HG02798 (cell line): ENCODE data around the gene BPIFB3.
"Not testable (repeated sequence)": the region's sequence is repeated elsewhere in the genome, so short reads cannot be mapped to it uniquely, and the experiment has no call there.

Source experiments
- ATAC-seq: cut with Tn5 transposase; IDR thresholded peaks from one replicate; pipeline ENCODE4 v1.9.1; 2021; ENCODE audit warnings: mild to moderate bottlenecking; ENCODE audit not compliant: unreplicated experiment, poor library complexity

The BPIFB3 gene

GRCh38 chr20:33026779-33027759 is 26.6 kb upstream of the BPIFB3 start:
- ATAC-seq, result no peak

GRCh38 chr20:33027769-33028751 is 25.6 kb upstream of the BPIFB3 start:
- ATAC-seq, result no peak

- ATAC-seq, result no peak
Measured at GRCh38 chr20:33028875-33029274, 24.8 kb upstream of the BPIFB3 start.

- no peak for ATAC-seq
Measured at GRCh38 chr20:33030076-33030475, 23.6 kb upstream of the BPIFB3 start.

DNA sequence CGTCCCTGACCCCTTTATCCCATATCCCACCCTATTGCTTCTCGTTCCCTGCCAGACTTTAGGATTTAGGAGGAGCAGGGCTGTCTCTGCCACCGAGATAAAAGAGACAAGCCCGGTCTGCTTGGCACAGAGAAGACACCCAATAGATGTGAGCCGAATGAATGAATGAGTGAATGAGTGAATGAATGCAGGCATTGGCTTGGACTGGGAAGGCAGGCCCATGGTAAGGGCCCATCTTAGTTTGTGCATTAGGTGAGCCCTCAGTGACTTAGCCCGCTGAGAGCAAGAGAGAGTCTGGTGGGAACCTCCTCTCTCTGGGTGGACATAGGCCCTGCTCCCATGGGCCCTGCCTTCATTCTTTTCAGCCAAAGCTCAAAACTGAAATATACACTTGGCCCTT is 23.1 kb upstream of the BPIFB3 start:
- no peak for ATAC-seq

DNA sequence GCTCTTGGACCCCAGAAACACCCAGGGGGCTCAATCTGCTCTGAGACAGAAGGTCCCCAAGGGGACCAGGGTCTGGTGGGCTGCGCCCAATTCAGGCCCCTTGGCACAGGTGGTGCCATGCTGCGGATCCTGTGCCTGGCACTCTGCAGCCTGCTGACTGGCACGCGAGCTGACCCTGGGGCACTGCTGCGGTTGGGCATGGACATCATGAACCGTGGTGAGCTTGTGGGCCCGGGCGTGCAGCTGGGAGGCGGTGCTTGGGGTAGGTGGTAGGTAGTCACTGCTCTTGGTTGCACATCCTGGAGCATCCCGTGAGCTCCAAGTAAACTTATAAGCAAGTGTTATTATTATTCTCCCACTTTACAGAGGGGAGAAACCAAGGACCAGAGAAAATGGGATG is 22.2 kb upstream of the BPIFB3 start, which contains the start of gene BPIFB6:
BPIFB6 (plus strand) TSS at position 118 of the 400 bp plus-strand sequence; CDS start at position 118, 0 bp downstream.
- ATAC-seq, result no peak

DNA sequence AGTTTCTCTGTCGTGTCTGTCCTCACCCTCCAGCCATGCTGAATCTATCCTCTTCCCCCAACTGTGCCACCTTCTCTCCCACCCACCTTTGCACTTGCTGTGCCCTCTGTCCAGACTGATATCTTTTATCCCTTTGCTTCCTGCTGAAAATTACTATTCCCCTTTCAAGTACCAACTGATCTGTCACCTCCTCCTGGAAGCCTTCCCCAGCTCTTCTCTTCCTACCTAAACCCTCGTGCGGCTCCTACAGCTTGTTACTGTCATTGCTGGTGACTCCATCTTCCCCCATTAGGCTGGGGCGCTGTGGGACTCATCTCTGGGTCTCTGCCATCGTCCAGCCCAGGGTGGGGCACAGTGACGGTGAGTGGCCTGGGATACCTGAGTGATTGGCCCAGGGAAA is 21.1 kb upstream of the BPIFB3 start:
- no peak for ATAC-seq

DNA sequence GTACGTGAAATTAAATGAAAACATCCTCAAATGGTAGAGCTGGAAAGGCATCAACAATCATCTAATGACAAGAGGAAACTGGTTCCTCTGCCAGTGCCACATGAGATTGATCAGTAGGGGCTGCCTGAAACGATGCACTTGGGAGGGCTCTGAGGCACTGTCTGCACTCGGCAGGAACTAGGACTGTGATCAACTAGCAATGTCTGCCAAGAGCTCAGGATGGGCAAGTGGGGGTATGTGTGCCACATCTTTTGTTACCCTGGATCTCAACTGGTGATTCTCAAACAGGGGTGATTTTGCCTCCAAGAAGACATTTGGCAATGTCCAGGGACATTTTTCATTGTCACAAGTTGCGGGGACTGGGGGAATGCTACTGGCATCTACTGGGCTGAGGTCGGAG is 20.3 kb upstream of the BPIFB3 start:
- no peak for ATAC-seq

GRCh38 chr20:33034115-33034514 is 19.6 kb upstream of the BPIFB3 start:
- ATAC-seq, result no peak

DNA sequence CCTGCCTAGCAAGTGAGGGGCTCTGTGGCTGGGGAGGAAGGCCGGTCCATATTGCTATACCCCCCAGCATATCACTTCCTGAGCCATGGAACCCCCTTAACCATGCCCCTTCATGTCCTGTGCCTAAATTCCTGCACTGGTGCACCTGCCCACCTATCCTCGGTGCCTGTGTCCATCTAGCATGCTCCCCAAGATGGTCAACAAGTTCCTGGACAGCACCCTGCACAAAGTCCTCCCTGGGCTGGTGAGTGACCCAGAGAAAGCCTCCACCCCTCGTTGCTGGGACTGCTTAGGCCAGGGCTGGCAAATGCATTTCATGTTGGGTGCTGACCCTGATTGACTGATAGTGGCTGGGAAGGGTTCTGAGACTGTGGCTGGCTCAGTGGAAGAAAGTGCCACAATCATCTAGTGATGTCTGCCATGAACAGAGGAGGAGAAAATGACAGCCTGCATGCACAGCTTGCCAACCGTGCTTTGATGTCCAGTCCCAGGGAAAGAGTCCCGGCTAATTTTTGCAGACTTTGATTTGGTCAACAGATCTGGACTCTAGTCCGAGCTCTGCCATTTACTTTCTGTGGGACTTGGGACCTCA is 18.7 kb upstream of the BPIFB3 start:
- no peak for ATAC-seq

DNA sequence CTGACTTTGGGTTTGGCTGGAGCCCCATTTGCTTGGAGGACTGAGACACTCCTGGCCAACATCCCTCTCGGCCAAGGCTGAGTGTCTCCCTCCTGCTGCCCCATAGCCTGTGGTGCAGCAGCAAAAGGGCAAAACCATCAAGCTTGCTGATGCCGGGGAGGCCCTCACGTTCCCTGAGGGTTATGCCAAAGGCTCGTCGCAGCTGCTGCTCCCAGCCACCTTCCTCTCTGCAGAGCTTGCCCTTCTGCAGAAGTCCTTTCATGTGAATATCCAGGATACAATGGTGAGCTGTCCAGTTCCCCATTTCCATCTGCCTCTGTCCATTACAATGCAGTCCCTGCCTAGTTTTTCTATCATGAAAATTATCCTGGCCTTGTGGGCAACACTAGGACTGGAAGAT is 16.2 kb upstream of the BPIFB3 start:
- no peak for ATAC-seq

DNA sequence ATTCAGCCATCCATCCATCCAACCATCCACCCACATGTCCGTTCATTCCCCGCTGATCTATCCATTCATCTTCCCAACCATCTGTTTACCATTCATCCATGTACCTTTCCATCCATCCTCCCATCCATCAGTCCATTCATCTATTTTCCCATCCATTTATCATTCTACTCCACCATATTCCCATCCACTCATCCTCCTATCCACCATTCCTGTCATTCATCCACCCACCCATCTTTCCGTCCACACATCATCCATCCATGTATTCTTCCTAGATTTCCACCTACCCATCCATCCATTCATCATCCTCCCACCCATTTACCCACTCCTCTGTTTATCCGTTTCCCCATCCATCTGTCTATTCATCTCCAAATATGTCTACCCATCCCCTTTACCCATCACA is 15.5 kb upstream of the BPIFB3 start:
- no peak for ATAC-seq

DNA sequence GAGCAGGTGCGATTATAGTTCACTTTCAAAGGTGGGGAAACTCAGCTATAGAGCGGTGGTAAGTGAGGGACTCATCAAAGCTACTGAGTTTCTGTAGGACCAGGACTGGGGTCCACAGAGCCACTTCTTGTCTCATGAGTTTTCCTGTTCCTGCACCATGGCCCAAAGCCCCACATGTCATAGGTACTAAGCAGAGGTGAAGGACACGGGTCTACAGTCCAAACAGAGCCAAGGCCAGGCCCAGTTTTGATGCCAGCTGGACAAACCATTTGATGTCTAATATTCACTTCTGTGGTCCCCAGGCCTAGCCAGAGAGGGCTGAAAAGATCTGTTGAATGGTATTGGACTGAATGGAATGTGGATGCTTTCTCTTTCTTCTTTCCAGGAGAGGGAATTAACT is 11.3 kb upstream of the BPIFB3 start:
- no peak for ATAC-seq

DNA sequence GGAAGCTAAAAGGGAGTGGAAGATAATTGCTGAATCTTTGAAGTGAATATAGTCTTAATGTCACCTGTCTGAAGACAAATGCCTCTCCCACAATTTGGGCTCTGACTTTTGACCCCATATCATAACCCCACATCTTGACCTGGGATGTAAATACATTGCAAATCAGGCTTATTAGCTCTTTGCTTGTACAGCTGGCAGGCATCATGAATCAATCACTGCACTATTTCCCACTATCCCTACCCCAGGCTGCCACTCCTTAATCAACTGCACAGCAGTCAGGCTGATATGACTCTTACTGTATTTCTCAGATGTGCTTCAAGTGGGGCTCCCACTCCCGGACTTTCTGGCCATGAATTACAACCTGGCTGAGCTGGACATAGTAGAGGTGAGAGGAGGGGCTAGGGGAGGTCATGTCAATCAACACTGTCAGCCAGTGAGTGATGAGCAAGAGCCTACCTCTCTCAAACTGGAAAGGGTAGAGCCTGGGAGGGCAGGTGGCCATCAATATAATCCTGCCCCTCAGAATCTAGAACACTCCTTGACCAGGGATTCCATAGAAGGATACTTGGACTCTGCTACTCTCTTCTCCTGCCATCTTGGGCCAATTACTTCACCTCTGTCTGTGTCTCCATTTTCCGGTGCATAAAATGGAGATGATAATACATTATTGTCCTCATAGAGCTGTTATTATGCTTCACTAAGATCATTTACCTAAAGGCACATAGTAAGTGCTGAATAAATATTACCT is 10.5 kb upstream of the BPIFB3 start:
- no peak for ATAC-seq

DNA sequence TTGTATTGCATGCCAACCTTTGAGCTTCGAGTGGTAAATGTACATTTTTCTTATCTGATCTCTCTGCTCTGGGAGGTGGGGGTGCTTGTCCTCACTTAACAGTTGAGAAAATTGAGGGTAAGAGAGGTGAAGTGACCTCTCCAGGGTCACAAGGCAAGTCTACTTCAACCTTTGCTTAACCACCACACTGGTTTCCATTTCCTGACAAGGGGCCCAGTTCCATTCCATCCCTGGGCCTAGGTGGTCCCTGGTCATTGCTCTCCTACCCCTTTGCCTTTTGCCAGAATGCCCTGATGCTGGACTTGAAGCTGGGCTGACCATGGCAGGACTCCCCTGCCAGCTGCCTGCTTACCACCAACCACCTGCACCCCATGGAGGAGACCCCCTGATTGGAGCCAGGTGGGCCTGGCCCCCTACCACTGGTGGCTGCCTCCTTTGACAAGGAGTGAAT is 9.9 kb upstream of the BPIFB3 start:
- no peak for ATAC-seq

- ATAC-seq, result not testable (repeated sequence)
Measured at GRCh38 chr20:33045129-33045721, 8.5 kb upstream of the BPIFB3 start.

- ATAC-seq, result no peak
Measured at GRCh38 chr20:33046412-33046811, 7.3 kb upstream of the BPIFB3 start.

- ATAC-seq, result no peak
Measured at GRCh38 chr20:33051333-33051732, 2.4 kb upstream of the BPIFB3 start.

DNA sequence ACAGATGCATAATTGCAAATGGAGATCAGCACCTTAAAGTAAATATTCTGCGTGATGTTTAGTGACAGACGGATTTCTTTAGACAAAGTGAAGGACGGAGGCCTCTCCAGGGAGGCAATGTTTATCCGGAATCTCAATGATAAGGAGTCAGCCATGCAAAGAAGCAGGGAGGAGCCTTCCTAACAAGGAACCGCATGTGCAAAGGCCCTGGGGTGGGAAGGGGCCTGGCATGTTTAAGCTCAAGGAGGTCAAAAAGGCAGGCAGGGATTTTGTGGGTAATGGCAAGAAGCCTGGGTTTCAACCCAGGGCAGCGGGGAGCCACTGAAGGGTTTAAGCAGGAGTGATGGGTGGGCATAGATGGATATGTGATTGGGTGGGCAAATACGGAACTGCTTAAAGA is 678 bp downstream of the BPIFB3 start:
- no peak for ATAC-seq
